MM.1S (cell line): ENCODE results near the gene MAFF.

ENCODE experiments used
- EZH2 ChIP-seq: fragments of 300-600 bp; sonication (generic); optimal IDR thresholded peaks from 2 replicates; pipeline ENCODE3; 2017; ENCODE audit warnings: low read depth, mild to moderate bottlenecking, antibody characterized with exemption, low read length, mixed read lengths
- EZH2phosphoT487 ChIP-seq: fragments of 300-600 bp; sonication (generic); IDR thresholded peaks from 2 replicates; pipeline ENCODE4 v1.6.1; 2018; ENCODE audit warnings: antibody characterized with exemption, low read length
- TF ChIP-seq, protein P1 (sequence below): fragments of 300-600 bp; sonication (generic); IDR thresholded peaks from 2 replicates; pipeline ENCODE4 v1.5.1; 2016; ENCODE audit warnings: antibody characterized with exemption, low read length, mixed read lengths

GRCh38 chr22:38171927-38172831, 29.6 kb upstream of the MAFF start:
- TF ChIP-seq, protein P1, sequence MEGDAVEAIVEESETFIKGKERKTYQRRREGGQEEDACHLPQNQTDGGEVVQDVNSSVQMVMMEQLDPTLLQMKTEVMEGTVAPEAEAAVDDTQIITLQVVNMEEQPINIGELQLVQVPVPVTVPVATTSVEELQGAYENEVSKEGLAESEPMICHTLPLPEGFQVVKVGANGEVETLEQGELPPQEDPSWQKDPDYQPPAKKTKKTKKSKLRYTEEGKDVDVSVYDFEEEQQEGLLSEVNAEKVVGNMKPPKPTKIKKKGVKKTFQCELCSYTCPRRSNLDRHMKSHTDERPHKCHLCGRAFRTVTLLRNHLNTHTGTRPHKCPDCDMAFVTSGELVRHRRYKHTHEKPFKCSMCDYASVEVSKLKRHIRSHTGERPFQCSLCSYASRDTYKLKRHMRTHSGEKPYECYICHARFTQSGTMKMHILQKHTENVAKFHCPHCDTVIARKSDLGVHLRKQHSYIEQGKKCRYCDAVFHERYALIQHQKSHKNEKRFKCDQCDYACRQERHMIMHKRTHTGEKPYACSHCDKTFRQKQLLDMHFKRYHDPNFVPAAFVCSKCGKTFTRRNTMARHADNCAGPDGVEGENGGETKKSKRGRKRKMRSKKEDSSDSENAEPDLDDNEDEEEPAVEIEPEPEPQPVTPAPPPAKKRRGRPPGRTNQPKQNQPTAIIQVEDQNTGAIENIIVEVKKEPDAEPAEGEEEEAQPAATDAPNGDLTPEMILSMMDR: no peak
- no peak for TF ChIP-seq EZH2
- no peak for TF ChIP-seq EZH2phosphoT487
